DOHH2 (cell line): ENCODE results near the gene NDE1.

Source experiments
- H3F3A ChIP-seq: fragments of 200-600 bp; sonication (generic), shearing (Covaris generic); 2 replicates; pipeline ENCODE4 v1.6.0; 2016; ENCODE audit warnings: antibody characterized with exemption, mild to moderate bottlenecking; ENCODE audit not compliant: control insufficient read depth, insufficient read depth
- H3K27ac ChIP-seq: fragments of 200-600 bp; sonication (generic); 2 replicates; pipeline ENCODE4 v1.5.1; 2014; ENCODE audit warnings: low read depth, mild to moderate bottlenecking, low read length, moderate library complexity
- H3K27me3 ChIP-seq: fragments of 200-600 bp; sonication (generic); 2 replicates; pipeline ENCODE4 v1.6.1; 2014; ENCODE audit warnings: mild to moderate bottlenecking, low read length, mixed read lengths; ENCODE audit not compliant: control insufficient read depth
- H3K36me3 ChIP-seq: fragments of 200-600 bp; sonication (generic); 2 replicates; pipeline ENCODE4 v1.6.1; 2014; ENCODE audit warnings: mild to moderate bottlenecking, low read length, moderate library complexity, mixed read lengths; ENCODE audit not compliant: control insufficient read depth
- H3K4me1 ChIP-seq: fragments of 200-600 bp; sonication (generic); 2 replicates; pipeline ENCODE4 v1.6.1; 2014; ENCODE audit warnings: mild to moderate bottlenecking, low read length, mixed read lengths; ENCODE audit not compliant: control insufficient read depth
- H3K4me2 ChIP-seq: fragments of 200-600 bp; sonication (generic); 2 replicates; pipeline ENCODE4 v1.6.0; 2014; ENCODE audit warnings: mild to moderate bottlenecking, low read length, moderate library complexity
- H3K4me3 ChIP-seq: fragments of 200-600 bp; sonication (generic); 2 replicates; pipeline ENCODE4 v1.5.1; 2014; ENCODE audit warnings: mild to moderate bottlenecking, low read length, mixed read lengths
- H3K79me2 ChIP-seq: fragments of 200-600 bp; sonication (generic); 2 replicates; pipeline ENCODE4 v1.6.1; 2014; ENCODE audit warnings: mild to moderate bottlenecking, low read length, mixed read lengths; ENCODE audit not compliant: control insufficient read depth
- H3K9me2 ChIP-seq: fragments of 200-600 bp; sonication (generic); replicated peaks from 2 replicates; pipeline ENCODE4 v1.6.1; 2014; ENCODE audit warnings: mild to moderate bottlenecking, low read length, mixed read lengths; ENCODE audit not compliant: control insufficient read depth
- H3K9me3 ChIP-seq: fragments of 200-600 bp; sonication (generic); 2 replicates; pipeline ENCODE4 v1.6.1; 2014; ENCODE audit warnings: antibody characterized with exemption, low read length, mixed read lengths; ENCODE audit not compliant: control insufficient read depth, insufficient read depth
- H4K20me1 ChIP-seq: fragments of 200-600 bp; sonication (generic); 2 replicates; pipeline ENCODE4 v1.6.0; 2014; ENCODE audit warnings: low read depth, mild to moderate bottlenecking, antibody characterized with exemption, low read length, moderate library complexity; ENCODE audit not compliant: control insufficient read depth, insufficient read depth
- EZH2phosphoT487 ChIP-seq: fragments of 200-600 bp; sonication (generic); IDR thresholded peaks from 2 replicates; pipeline ENCODE4 v1.6.1; 2017; ENCODE audit warnings: borderline replicate concordance, mild to moderate bottlenecking, antibody characterized with exemption, low read length, moderate library complexity, mixed read lengths
- TF ChIP-seq, protein P1 (sequence below): fragments of 200-600 bp; sonication (generic); IDR thresholded peaks from one replicate; pipeline ENCODE4 v1.5.1; 2014; ENCODE audit warnings: antibody characterized with exemption, mild to moderate bottlenecking, low read depth, low read length; ENCODE audit not compliant: poor library complexity, severe bottlenecking

Gene NDE1

GRCh38 chr16:15770107-15770506 is 120.1 kb downstream of the NDE1 start:
- Histone ChIP-seq H3K4me1 (peaks cover 4% of the 10 kb centered on the region), H3K4me2 (no peak overlapping the region), H3K27me3 (no peaks in the 10 kb centered on the region), H3K27ac (no peak overlapping the region), H3F3A (no peaks in the 10 kb centered on the region), H3K4me3 (no peak overlapping the region), H4K20me1 (no peaks in the 10 kb centered on the region), H3K9me2 (no peaks in the 10 kb centered on the region), H3K79me2 (no peaks in the 10 kb centered on the region), H3K36me3 (no peaks in the 10 kb centered on the region), H3K9me3 (no peaks in the 10 kb centered on the region)
- TF ChIP-seq, protein P1, sequence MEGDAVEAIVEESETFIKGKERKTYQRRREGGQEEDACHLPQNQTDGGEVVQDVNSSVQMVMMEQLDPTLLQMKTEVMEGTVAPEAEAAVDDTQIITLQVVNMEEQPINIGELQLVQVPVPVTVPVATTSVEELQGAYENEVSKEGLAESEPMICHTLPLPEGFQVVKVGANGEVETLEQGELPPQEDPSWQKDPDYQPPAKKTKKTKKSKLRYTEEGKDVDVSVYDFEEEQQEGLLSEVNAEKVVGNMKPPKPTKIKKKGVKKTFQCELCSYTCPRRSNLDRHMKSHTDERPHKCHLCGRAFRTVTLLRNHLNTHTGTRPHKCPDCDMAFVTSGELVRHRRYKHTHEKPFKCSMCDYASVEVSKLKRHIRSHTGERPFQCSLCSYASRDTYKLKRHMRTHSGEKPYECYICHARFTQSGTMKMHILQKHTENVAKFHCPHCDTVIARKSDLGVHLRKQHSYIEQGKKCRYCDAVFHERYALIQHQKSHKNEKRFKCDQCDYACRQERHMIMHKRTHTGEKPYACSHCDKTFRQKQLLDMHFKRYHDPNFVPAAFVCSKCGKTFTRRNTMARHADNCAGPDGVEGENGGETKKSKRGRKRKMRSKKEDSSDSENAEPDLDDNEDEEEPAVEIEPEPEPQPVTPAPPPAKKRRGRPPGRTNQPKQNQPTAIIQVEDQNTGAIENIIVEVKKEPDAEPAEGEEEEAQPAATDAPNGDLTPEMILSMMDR = no peak
- no peak for TF ChIP-seq EZH2phosphoT487

GRCh38 chr16:15770512-15770911 is 120.5 kb downstream of the NDE1 start:
- TF ChIP-seq, protein P1 = no peak
- no peak for TF ChIP-seq EZH2phosphoT487
- no peak overlapping the region for H3K27ac ChIP-seq

DNA sequence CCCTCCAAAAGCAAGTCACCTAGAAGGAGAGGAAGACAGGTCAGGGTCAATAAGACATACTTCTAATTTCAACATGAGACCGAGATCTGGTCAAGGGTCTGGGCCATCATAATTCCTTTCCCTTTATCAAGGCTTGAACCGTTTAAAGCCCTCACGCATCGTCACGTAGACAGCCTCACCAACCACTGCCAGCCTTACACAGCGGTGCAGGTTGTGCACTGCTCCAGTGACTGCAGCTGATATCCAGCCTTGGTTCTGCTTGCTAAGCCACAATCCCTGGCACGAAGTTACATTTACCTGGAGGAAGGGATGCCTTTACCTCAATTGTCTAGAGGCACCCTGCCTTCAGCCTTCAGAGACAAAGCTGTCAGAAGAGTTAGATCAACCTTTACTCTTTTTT is 121.6 kb downstream of the NDE1 start:
- H3K79me2 ChIP-seq = no peaks in the 10 kb centered on the region
- TF ChIP-seq, protein P1 = no peak
- no peak overlapping the region for H3K4me3 ChIP-seq
- no peaks in the 10 kb centered on the region for H3K4me1 ChIP-seq
- no peaks in the 10 kb centered on the region for H3K36me3 ChIP-seq
- H3K27ac ChIP-seq = no peak overlapping the region
- H3K9me2 ChIP-seq = no peaks in the 10 kb centered on the region
- no peak overlapping the region for H3K4me2 ChIP-seq
- no peaks in the 10 kb centered on the region for H3K9me3 ChIP-seq
- no peaks in the 10 kb centered on the region for H3K27me3 ChIP-seq
- no peaks in the 10 kb centered on the region for H4K20me1 ChIP-seq
- no peaks in the 10 kb centered on the region for H3F3A ChIP-seq

More at GRCh38 chr16:15770512-15770911, 120.5 kb downstream of the NDE1 start:
- no peaks in the 10 kb centered on the region for H3K9me2 ChIP-seq
- no peak overlapping the region for H3K4me2 ChIP-seq
- H3K9me3 ChIP-seq = no peaks in the 10 kb centered on the region
- H3K79me2 ChIP-seq = no peaks in the 10 kb centered on the region
- H3F3A ChIP-seq = no peaks in the 10 kb centered on the region
- peaks cover 4% of the 10 kb centered on the region for H3K4me1 ChIP-seq
- no peaks in the 10 kb centered on the region for H3K27me3 ChIP-seq
- H4K20me1 ChIP-seq = no peaks in the 10 kb centered on the region
- H3K36me3 ChIP-seq = no peaks in the 10 kb centered on the region
- no peak overlapping the region for H3K4me3 ChIP-seq
